Measurements from ENCODE around the gene VAT1. TPM values are rescaled to one million over a fixed set of nuclear protein-coding genes. Genes with fewer than 3 reads are reported as not detected.

Gene VAT1
- total and polyA plus RNA-seq, 9 of the 15 experiments (the other 6 are each of a cell fraction or from before 2014, with no cell fraction given): 29.4 to 153 (median 66.7) TPM

DNA sequence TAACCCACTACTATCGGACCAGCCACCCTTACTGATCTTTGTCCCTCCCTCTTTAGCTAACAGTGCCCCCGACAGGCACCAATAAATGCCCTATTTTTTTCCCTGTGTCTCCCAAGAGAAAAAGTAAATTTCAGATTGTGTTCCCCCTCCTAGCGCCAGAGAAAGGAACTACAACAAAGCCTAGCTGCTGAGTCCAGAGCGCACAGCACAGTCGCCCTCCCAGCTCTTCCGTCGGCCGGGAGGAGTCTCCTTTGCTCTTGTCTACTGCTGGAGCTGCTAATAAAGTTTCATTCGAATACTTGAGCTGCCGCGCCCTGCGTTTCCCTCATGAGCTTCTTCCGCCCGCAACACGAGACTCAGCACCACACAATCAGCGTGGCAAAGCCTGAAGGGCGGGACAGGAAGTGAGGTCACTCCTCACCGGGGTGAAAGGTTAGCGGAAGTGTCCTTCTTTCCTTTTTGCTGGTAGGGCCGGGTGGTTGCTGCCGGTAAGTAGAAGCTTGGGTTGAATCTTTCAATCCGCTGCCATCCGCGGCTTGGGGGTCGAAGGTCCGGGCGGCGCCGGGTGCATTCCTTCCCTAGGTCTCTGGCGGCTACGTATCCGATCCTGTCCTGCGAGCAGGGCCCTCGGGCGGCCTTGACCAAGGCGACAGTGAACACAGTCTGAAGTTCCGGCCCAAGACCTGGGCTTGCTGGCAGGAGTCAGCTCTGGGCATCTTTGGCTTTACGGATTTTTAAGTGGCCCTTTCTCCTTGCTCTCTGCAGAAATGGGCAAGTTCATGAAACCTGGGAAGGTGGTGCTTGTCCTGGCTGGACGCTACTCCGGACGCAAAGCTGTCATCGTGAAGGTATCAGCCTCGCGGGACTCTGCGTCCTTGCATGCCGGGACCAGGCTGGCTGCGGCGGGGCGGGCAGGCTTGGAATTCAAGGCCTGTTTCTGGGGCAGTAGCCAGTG lies 23.9 kb downstream of the VAT1 start, which contains the start of gene RPL27 (continued):
- TF ChIP-seq, protein P1, sequence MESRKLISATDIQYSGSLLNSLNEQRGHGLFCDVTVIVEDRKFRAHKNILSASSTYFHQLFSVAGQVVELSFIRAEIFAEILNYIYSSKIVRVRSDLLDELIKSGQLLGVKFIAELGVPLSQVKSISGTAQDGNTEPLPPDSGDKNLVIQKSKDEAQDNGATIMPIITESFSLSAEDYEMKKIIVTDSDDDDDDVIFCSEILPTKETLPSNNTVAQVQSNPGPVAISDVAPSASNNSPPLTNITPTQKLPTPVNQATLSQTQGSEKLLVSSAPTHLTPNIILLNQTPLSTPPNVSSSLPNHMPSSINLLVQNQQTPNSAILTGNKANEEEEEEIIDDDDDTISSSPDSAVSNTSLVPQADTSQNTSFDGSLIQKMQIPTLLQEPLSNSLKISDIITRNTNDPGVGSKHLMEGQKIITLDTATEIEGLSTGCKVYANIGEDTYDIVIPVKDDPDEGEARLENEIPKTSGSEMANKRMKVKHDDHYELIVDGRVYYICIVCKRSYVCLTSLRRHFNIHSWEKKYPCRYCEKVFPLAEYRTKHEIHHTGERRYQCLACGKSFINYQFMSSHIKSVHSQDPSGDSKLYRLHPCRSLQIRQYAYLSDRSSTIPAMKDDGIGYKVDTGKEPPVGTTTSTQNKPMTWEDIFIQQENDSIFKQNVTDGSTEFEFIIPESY (CRISPR knock-in tag; IDR thresholded peaks at IDR 0.05): no peak
- TF ChIP-seq CBX5 (IDR thresholded peaks at IDR 0.05; ENCODE audit: borderline replicate concordance, low read depth) (no peak), ZNF436 (CRISPR knock-in tag; IDR thresholded peaks at IDR 0.05) (no peak), POLR2AphosphoS5 (IDR thresholded peaks at IDR 0.05; ENCODE audit: control insufficient read depth, insufficient read depth, low read depth, low read length) (peak; percentile 97), NR2C1 (IDR thresholded peaks at IDR 0.05) (peak; percentile 99), NR2C1 (tag; IDR thresholded peaks at IDR 0.05) (peak; percentile 100), POLR2G (IDR thresholded peaks at IDR 0.05; ENCODE audit: low read depth, low read length) (peak; percentile 95), ZC3H4 (CRISPR knock-in tag; IDR thresholded peaks at IDR 0.05; ENCODE audit: borderline replicate concordance) (no peak), JUN (IDR thresholded peaks at IDR 0.05; ENCODE audit: borderline replicate concordance, low read depth, low read length) (peak; percentile 86), JUN (CRISPR knock-in tag; IDR thresholded peaks at IDR 0.05; ENCODE audit: borderline replicate concordance) (no peak)
- TF ChIP-seq, protein P2, sequence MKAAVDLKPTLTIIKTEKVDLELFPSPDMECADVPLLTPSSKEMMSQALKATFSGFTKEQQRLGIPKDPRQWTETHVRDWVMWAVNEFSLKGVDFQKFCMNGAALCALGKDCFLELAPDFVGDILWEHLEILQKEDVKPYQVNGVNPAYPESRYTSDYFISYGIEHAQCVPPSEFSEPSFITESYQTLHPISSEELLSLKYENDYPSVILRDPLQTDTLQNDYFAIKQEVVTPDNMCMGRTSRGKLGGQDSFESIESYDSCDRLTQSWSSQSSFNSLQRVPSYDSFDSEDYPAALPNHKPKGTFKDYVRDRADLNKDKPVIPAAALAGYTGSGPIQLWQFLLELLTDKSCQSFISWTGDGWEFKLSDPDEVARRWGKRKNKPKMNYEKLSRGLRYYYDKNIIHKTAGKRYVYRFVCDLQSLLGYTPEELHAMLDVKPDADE (conservative IDR thresholded peaks at IDR 0.05; ENCODE audit: control insufficient read depth, low read depth, low read length): peak; percentile 96
- TF ChIP-seq, protein P3, sequence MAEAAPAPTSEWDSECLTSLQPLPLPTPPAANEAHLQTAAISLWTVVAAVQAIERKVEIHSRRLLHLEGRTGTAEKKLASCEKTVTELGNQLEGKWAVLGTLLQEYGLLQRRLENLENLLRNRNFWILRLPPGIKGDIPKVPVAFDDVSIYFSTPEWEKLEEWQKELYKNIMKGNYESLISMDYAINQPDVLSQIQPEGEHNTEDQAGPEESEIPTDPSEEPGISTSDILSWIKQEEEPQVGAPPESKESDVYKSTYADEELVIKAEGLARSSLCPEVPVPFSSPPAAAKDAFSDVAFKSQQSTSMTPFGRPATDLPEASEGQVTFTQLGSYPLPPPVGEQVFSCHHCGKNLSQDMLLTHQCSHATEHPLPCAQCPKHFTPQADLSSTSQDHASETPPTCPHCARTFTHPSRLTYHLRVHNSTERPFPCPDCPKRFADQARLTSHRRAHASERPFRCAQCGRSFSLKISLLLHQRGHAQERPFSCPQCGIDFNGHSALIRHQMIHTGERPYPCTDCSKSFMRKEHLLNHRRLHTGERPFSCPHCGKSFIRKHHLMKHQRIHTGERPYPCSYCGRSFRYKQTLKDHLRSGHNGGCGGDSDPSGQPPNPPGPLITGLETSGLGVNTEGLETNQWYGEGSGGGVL (CRISPR knock-in tag; IDR thresholded peaks at IDR 0.05): no peak
- TF ChIP-seq, protein P4, sequence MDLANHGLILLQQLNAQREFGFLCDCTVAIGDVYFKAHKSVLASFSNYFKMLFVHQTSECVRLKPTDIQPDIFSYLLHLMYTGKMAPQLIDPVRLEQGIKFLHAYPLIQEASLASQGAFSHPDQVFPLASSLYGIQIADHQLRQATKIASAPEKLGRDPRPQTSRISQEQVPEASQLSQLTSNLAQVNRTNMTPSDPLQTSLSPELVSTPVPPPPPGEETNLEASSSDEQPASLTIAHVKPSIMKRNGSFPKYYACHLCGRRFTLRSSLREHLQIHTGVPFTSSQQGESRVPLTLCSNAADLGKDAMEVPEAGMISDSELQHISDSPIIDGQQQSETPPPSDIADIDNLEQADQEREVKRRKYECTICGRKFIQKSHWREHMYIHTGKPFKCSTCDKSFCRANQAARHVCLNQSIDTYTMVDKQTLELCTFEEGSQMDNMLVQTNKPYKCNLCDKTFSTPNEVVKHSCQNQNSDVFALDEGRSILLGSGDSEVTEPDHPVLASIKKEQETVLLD (IDR thresholded peaks at IDR 0.05): peak; percentile 68; the same call in 1 of the 2 replicates

Measured in K562 (cell line).